Smooth muscle cell (in vitro differentiated cells): ENCODE measurements around the gene ACTG1. TPM values are rescaled to one million over a fixed set of nuclear protein-coding genes. Genes with fewer than 3 reads are reported as not detected.

Experiments used
- DNase-seq: peaks from one replicate; lab custom pipeline; 2025; ENCODE audit not compliant: unreplicated experiment; lab: John Stamatoyannopoulos, UW
- H2AFZ ChIP-seq: fragments of 200-600 bp; sonication (generic); 2 replicates; pipeline ENCODE4 v1.6.0; 2016; ENCODE audit warnings: antibody characterized with exemption, low read depth, mild to moderate bottlenecking
- H3F3A ChIP-seq: fragments of 200-600 bp; sonication (generic); 2 replicates; pipeline ENCODE4 v1.6.0; 2017; ENCODE audit warnings: antibody characterized with exemption, low read depth
- H3K27ac ChIP-seq: fragments of 200-600 bp; sonication (generic); 2 replicates; pipeline ENCODE4 v1.5.1; 2016; ENCODE audit warnings: low read depth, mild to moderate bottlenecking
- H3K27me3 ChIP-seq: fragments of 200-600 bp; sonication (generic); 2 replicates; pipeline ENCODE4 v1.6.1; 2016; ENCODE audit warnings: low read depth, mild to moderate bottlenecking
- H3K36me3 ChIP-seq: fragments of 200-600 bp; sonication (generic); 2 replicates; pipeline ENCODE4 v1.5.1; 2016; ENCODE audit warnings: low read depth
- H3K4me1 ChIP-seq: fragments of 200-600 bp; sonication (generic); 2 replicates; pipeline ENCODE4 v1.5.1; 2016; ENCODE audit warnings: low read depth
- H3K4me2 ChIP-seq: fragments of 200-600 bp; sonication (generic); 2 replicates; pipeline ENCODE4 v1.6.0; 2016; ENCODE audit warnings: mild to moderate bottlenecking
- H3K4me3 ChIP-seq: fragments of 200-600 bp; sonication (generic); 2 replicates; pipeline ENCODE4 v1.5.1; 2016; ENCODE audit warnings: mild to moderate bottlenecking
- H3K79me2 ChIP-seq: fragments of 200-600 bp; sonication (generic); 2 replicates; pipeline ENCODE4 v1.6.0; 2016; ENCODE audit warnings: low read depth, mild to moderate bottlenecking
- H3K9ac ChIP-seq: fragments of 200-600 bp; sonication (generic); 2 replicates; pipeline ENCODE4 v1.6.0; 2016; ENCODE audit warnings: low read depth
- H3K9me3 ChIP-seq: fragments of 200-600 bp; sonication (generic); replicated peaks from 2 replicates; pipeline ENCODE4 v1.5.1; 2016; ENCODE audit warnings: low read depth
- H4K20me1 ChIP-seq: fragments of 200-600 bp; sonication (generic); 2 replicates; pipeline ENCODE4 v1.6.0; 2016; ENCODE audit warnings: low read depth
- CTCF ChIP-seq: fragments of 200-600 bp; sonication (generic); IDR thresholded peaks from 2 replicates; pipeline ENCODE4 v1.5.1; 2017; ENCODE audit warnings: borderline replicate concordance, mild to moderate bottlenecking, antibody characterized with exemption; ENCODE audit not compliant: insufficient read depth, poor library complexity, severe bottlenecking
- WGBS: methylation state at CpG from one replicate; pipeline ENCODE4 v1.1.7; 2016; ENCODE audit warnings: low lambda C conversion rate; 5-methylcytosine and 5-hydroxymethylcytosine counted together
- polyA plus RNA-seq: library from polyadenylated mRNA; unstranded; fragments of >200 nt; fragmentation: Nextera tagmentation; extraction: Ambion mirVana; gene quantifications from 2 replicates; pipeline ENCODE4 v1.2.1, GENCODE V29; 2016
- total RNA-seq: library from RNA; depleted of rRNA; stranded (reverse); fragments of >200 nt; gene quantifications from 2 replicates; pipeline ENCODE4 v1.2.3, GENCODE V29; 2014

The ACTG1 gene
- total and polyA plus RNA-seq, 2 experiments from 2014 or later = 5,332 to 6,793 TPM

- H3K4me3 ChIP-seq = no peak overlapping the region
- no peaks in the 10 kb centered on the region for H3K79me2 ChIP-seq
- no peak overlapping the region for H3K9ac ChIP-seq
- DNase-seq = no peak
- no peaks in the 10 kb centered on the region for H3K36me3 ChIP-seq
- peaks cover under 1% of the 10 kb centered on the region for H3K4me1 ChIP-seq
- TF ChIP-seq CTCF = no peak
- H3K9me3 ChIP-seq = no peaks in the 10 kb centered on the region
- no peaks in the 10 kb centered on the region for H4K20me1 ChIP-seq
- 97% methylated on average over 47 of the region's 50 CpGs for WGBS
- no peak overlapping the region for H2AFZ ChIP-seq
- H3K27me3 ChIP-seq = no peaks in the 10 kb centered on the region
- H3K4me2 ChIP-seq = no peak overlapping the region
- no peak overlapping the region for H3K27ac ChIP-seq
- no peaks in the 10 kb centered on the region for H3F3A ChIP-seq
Measured at GRCh38 chr17:81461607-81462500, 50.7 kb downstream of the ACTG1 start.

- H3K9ac ChIP-seq = no peak overlapping the region
- H2AFZ ChIP-seq = no peak overlapping the region
- WGBS = 95% methylated on average over 36 of the region's 43 CpGs
- H3K36me3 ChIP-seq = no peaks in the 10 kb centered on the region
- H3K27ac ChIP-seq = no peak overlapping the region
- H3K9me3 ChIP-seq = no peaks in the 10 kb centered on the region
- peaks cover 6% of the 10 kb centered on the region for H3K4me1 ChIP-seq
- no peak overlapping the region for H3K4me2 ChIP-seq
- H3K4me3 ChIP-seq = no peak overlapping the region
- no peaks in the 10 kb centered on the region for H3K27me3 ChIP-seq
- no peak for DNase-seq
- H3K79me2 ChIP-seq = no peaks in the 10 kb centered on the region
- H4K20me1 ChIP-seq = no peaks in the 10 kb centered on the region
- no peaks in the 10 kb centered on the region for H3F3A ChIP-seq
- TF ChIP-seq CTCF = no peak
Measured at GRCh38 chr17:81460856-81461460, 51.6 kb downstream of the ACTG1 start.

Other genes with a start within 250 kb of the ACTG1 start
- 61.4 and 61.6 TPM in 2 replicates for gene SLC38A10, start 217.5 kb downstream of the ACTG1 start, total RNA-seq
- 97.1 and 98.4 TPM in 2 replicates for gene SLC38A10, start 217.5 kb downstream of the ACTG1 start, polyA plus RNA-seq
- gene BAHCC1, start 117.3 kb downstream of the ACTG1 start, total RNA-seq = 4.6 and 5.4 TPM in 2 replicates
- 3.2 and 3.9 TPM in 2 replicates for gene BAHCC1, start 117.3 kb downstream of the ACTG1 start, polyA plus RNA-seq
- 0.63 and 2.2 TPM in 2 replicates for gene FSCN2, start 15.6 kb upstream of the ACTG1 start, total RNA-seq
- gene FSCN2, start 15.6 kb upstream of the ACTG1 start, polyA plus RNA-seq = 0.56 and 0.72 TPM in 2 replicates
- 17.9 and 19.4 TPM in 2 replicates for gene FAAP100, start 39.6 kb upstream of the ACTG1 start, total RNA-seq
- 25.4 and 28.5 TPM in 2 replicates for gene FAAP100, start 39.6 kb upstream of the ACTG1 start, polyA plus RNA-seq
- 46.3 and 58.1 TPM in 2 replicates for gene NPLOC4, start 124.3 kb upstream of the ACTG1 start, total RNA-seq
- 52.0 and 60.9 TPM in 2 replicates for gene NPLOC4, start 124.3 kb upstream of the ACTG1 start, polyA plus RNA-seq
- 0.67 and 2.6 TPM in 2 replicates for gene TSPAN10, start 124.4 kb upstream of the ACTG1 start, total RNA-seq
- gene TSPAN10, start 124.4 kb upstream of the ACTG1 start, polyA plus RNA-seq = 1.2 and 3.4 TPM in 2 replicates
- gene PDE6G, start 143.7 kb upstream of the ACTG1 start, total RNA-seq = 1.3 and 14.5 TPM in 2 replicates
- 3.2 and 5.3 TPM in 2 replicates for gene PDE6G, start 143.7 kb upstream of the ACTG1 start, polyA plus RNA-seq
- 13.0 and 26.6 TPM in 2 replicates for gene OXLD1, start 153.8 kb upstream of the ACTG1 start, total RNA-seq
- 32.1 and 32.3 TPM in 2 replicates for gene OXLD1, start 153.8 kb upstream of the ACTG1 start, polyA plus RNA-seq
- gene CCDC137, start 153.9 kb upstream of the ACTG1 start, total RNA-seq = 5.0 and 8.1 TPM in 2 replicates
- gene CCDC137, start 153.9 kb upstream of the ACTG1 start, polyA plus RNA-seq = 24.6 and 30.2 TPM in 2 replicates
- gene ARL16, start 171.0 kb upstream of the ACTG1 start, total RNA-seq = 22.3 and 24.0 TPM in 2 replicates
- gene ARL16, start 171.0 kb upstream of the ACTG1 start, polyA plus RNA-seq = 62.1 and 77.3 TPM in 2 replicates
- 64.9 and 68.0 TPM in 2 replicates for gene HGS, start 171.2 kb upstream of the ACTG1 start, total RNA-seq
- gene HGS, start 171.2 kb upstream of the ACTG1 start, polyA plus RNA-seq = 164 and 194 TPM in 2 replicates
- gene MRPL12, start 190.6 kb upstream of the ACTG1 start, total RNA-seq = 16.5 and 22.2 TPM in 2 replicates
- gene MRPL12, start 190.6 kb upstream of the ACTG1 start, polyA plus RNA-seq = 83.6 and 92.4 TPM in 2 replicates
- 8.4 and 11.3 TPM in 2 replicates for gene SLC25A10, start 199.5 kb upstream of the ACTG1 start, total RNA-seq
- gene SLC25A10, start 199.5 kb upstream of the ACTG1 start, polyA plus RNA-seq = 13.0 and 21.0 TPM in 2 replicates